ENCODE results near the gene LYZ. TPM values are rescaled to one million over a fixed set of nuclear protein-coding genes. Genes with fewer than 3 reads are reported as not detected.

LYZ gene
- total and polyA plus RNA-seq, 10 donors: 96.3 to 941 (median 279) TPM

- H3K4me3 ChIP-seq: no peak overlapping the region
- peaks cover 0 to 56% (median 9%) of the 10 kb centered on the region in 6 donors for H3K36me3 ChIP-seq
- 88 to 99% (median 93%) methylated on average over 3 of the region's 3 CpGs for WGBS, 5 donors
- H3K4me1 ChIP-seq: no peaks in the 10 kb centered on the region
- TF ChIP-seq POLR2A (IDR thresholded peaks at IDR 0.05) (no peak), POLR2AphosphoS5 (IDR thresholded peaks at IDR 0.05) (no peak)
- TF ChIP-seq, protein P1, sequence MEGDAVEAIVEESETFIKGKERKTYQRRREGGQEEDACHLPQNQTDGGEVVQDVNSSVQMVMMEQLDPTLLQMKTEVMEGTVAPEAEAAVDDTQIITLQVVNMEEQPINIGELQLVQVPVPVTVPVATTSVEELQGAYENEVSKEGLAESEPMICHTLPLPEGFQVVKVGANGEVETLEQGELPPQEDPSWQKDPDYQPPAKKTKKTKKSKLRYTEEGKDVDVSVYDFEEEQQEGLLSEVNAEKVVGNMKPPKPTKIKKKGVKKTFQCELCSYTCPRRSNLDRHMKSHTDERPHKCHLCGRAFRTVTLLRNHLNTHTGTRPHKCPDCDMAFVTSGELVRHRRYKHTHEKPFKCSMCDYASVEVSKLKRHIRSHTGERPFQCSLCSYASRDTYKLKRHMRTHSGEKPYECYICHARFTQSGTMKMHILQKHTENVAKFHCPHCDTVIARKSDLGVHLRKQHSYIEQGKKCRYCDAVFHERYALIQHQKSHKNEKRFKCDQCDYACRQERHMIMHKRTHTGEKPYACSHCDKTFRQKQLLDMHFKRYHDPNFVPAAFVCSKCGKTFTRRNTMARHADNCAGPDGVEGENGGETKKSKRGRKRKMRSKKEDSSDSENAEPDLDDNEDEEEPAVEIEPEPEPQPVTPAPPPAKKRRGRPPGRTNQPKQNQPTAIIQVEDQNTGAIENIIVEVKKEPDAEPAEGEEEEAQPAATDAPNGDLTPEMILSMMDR (IDR thresholded peaks at IDR 0.05 in 8 of 11, conservative IDR thresholded peaks at IDR 0.05 in 3 of 11): no peak
- no peaks in the 10 kb centered on the region for H3K27me3 ChIP-seq (replicated peaks in 1 of 7)
- DNase-seq: no peak
- intact Hi-C loops (cut with DNase I; ENCODE audit: low total_unique reads): no loop called here
- no peak overlapping the region for H3K27ac ChIP-seq
- no peaks in the 10 kb centered on the region for H3K9me3 ChIP-seq
Measured at GRCh38 chr12:69385038-69385437, 36.9 kb downstream of the LYZ start.

- Histone ChIP-seq H3K27me3 (replicated peaks in 1 of 7) (no peaks in the 10 kb centered on the region), H3K36me3 (peaks cover 0 to 59% (median 15%) of the 10 kb centered on the region in 6 donors), H3K4me1 (no peaks in the 10 kb centered on the region), H3K27ac (no peak overlapping the region), H3K4me3 (no peak overlapping the region), H3K9me3 (no peaks in the 10 kb centered on the region)
- intact Hi-C loops (cut with DNase I; ENCODE audit: low total_unique reads): no loop called here
- TF ChIP-seq POLR2A (IDR thresholded peaks at IDR 0.05): no peak
- TF ChIP-seq, protein P1 (IDR thresholded peaks at IDR 0.05 in 8 of 11, conservative IDR thresholded peaks at IDR 0.05 in 3 of 11): no peak
- TF ChIP-seq POLR2AphosphoS5 (IDR thresholded peaks at IDR 0.05): no peak
- WGBS, 5 donors: 80 to 90% (median 85%) methylated on average over 2 of the region's 2 CpGs
- no peak for DNase-seq
Measured at GRCh38 chr12:69386921-69387320, 38.7 kb downstream of the LYZ start.

DNA sequence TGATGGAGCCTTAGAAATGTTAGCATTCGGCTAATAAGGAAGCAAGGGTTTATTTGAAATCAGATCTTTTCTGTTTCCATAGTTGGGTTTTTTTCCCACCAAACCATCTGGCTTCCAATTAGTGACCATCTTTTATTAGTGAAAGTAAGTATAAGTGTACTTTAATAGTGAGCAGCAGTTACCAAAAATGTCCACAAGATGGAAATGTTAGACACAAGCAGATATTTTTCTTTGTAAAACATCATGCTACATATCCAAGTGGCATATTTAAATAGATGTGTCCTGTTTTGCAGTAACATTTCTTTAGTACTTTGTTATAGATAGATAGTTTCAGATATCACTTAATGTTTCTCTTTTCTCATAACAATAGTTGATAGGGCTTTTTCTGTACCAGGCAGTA lies 40.2 kb downstream of the LYZ start:
- TF ChIP-seq POLR2AphosphoS5 (IDR thresholded peaks at IDR 0.05): no peak
- TF ChIP-seq POLR2A (IDR thresholded peaks at IDR 0.05): no peak
- TF ChIP-seq, protein P1 (IDR thresholded peaks at IDR 0.05 in 8 of 11, conservative IDR thresholded peaks at IDR 0.05 in 3 of 11): peak in 8 of 11 experiments; percentile 5 to 42 (median 30)
- 69 to 96% (median 90%) methylated on average over 1 of the region's 1 CpG for WGBS, 5 donors
- Histone ChIP-seq H3K9me3 (no peaks in the 10 kb centered on the region), H3K27me3 (replicated peaks in 1 of 7) (no peaks in the 10 kb centered on the region), H3K36me3 (peaks cover 0 to 53% (median 17%) of the 10 kb centered on the region in 6 donors), H3K4me1 (no peaks in the 10 kb centered on the region), H3K27ac (no peak overlapping the region), H3K4me3 (no peak overlapping the region)
- no peak for DNase-seq
- intact Hi-C loops (cut with DNase I; ENCODE audit: low total_unique reads): no loop called here

GRCh38 chr12:69389831-69390230 lies 41.6 kb downstream of the LYZ start:
- no peaks in the 10 kb centered on the region for H3K4me1 ChIP-seq
- no peak overlapping the region for H3K27ac ChIP-seq
- no peaks in the 10 kb centered on the region for H3K9me3 ChIP-seq
- intact Hi-C loops (cut with DNase I; ENCODE audit: low total_unique reads): no loop called here
- DNase-seq: no peak
- H3K36me3 ChIP-seq: peaks cover 0 to 51% (median 17%) of the 10 kb centered on the region in 6 donors
- no peak for TF ChIP-seq POLR2AphosphoS5 (IDR thresholded peaks at IDR 0.05)
- TF ChIP-seq, protein P1 (IDR thresholded peaks at IDR 0.05 in 8 of 11, conservative IDR thresholded peaks at IDR 0.05 in 3 of 11): no peak
- TF ChIP-seq POLR2A (IDR thresholded peaks at IDR 0.05): no peak
- H3K27me3 ChIP-seq (replicated peaks in 1 of 7): no peaks in the 10 kb centered on the region
- H3K4me3 ChIP-seq: no peak overlapping the region
- 38 to 58% (median 40%) methylated on average over 1 of the region's 1 CpG for WGBS, 5 donors

All from spleen (tissue), 11 donors.